Measurements from ENCODE around the gene RASL10A.

Gene RASL10A

GRCh38 chr22:29334148-29334547 lies 18.7 kb upstream of the RASL10A start:
- DNase-seq (ENCODE audit: low read depth) = no peak
- TF ChIP-seq CTCF (IDR thresholded peaks at IDR 0.05; ENCODE audit: low read length, missing control alignments) = no peak
- no peak overlapping the region for H3K4me3 ChIP-seq (replicated peaks; ENCODE audit: low read depth, low read length)

GRCh38 chr22:29332886-29333496 lies 17.5 kb upstream of the RASL10A start:
- TF ChIP-seq CTCF (IDR thresholded peaks at IDR 0.05; ENCODE audit: low read length, missing control alignments) = no peak
- H3K4me3 ChIP-seq (replicated peaks; ENCODE audit: low read depth, low read length) = no peak overlapping the region
- no peak for DNase-seq (ENCODE audit: low read depth)

GRCh38 chr22:29331658-29332300 lies 16.3 kb upstream of the RASL10A start:
- no peak for DNase-seq (ENCODE audit: low read depth)
- H3K4me3 ChIP-seq (replicated peaks; ENCODE audit: low read depth, low read length) = no peak overlapping the region
- no peak for TF ChIP-seq CTCF (IDR thresholded peaks at IDR 0.05; ENCODE audit: low read length, missing control alignments)

GRCh38 chr22:29331213-29331612 lies 15.7 kb upstream of the RASL10A start:
- no peak for DNase-seq (ENCODE audit: low read depth)
- no peak overlapping the region for H3K4me3 ChIP-seq (replicated peaks; ENCODE audit: low read depth, low read length)
- no peak for TF ChIP-seq CTCF (IDR thresholded peaks at IDR 0.05; ENCODE audit: low read length, missing control alignments)

- TF ChIP-seq CTCF (IDR thresholded peaks at IDR 0.05; ENCODE audit: low read length, missing control alignments) = no peak
- H3K4me3 ChIP-seq (replicated peaks; ENCODE audit: low read depth, low read length) = no peak overlapping the region
- peak; percentile 79 for DNase-seq (ENCODE audit: low read depth)
Observed at GRCh38 chr22:29330753-29331152, 15.3 kb upstream of the RASL10A start.

- no peak overlapping the region for H3K4me3 ChIP-seq (replicated peaks; ENCODE audit: low read depth, low read length)
- DNase-seq (ENCODE audit: low read depth) = no peak
Observed at GRCh38 chr22:29330291-29330690, 14.8 kb upstream of the RASL10A start.

More at GRCh38 chr22:29330291-29330690, 14.8 kb upstream of the RASL10A start:
- TF ChIP-seq CTCF (IDR thresholded peaks at IDR 0.05; ENCODE audit: low read length, missing control alignments) = no peak

Measured in fibroblast of pulmonary artery (primary cell).